Nephron progenitor cell (in vitro differentiated cells): Measurements from ENCODE around the gene ZBTB45.
A peak's percentile ranks its signal among the peaks of the same experiment; 100 is the strongest.
"Not testable (repeated sequence)": the region's sequence is repeated elsewhere in the genome, so short reads cannot be mapped to it uniquely, and the experiment has no call there.

Experiments
- DNase-seq: peaks from one replicate; pipeline ENCODE4 v3.0.0; 2021
- H3K27ac Mint-ChIP-seq: 2 replicates; pipeline ENCODE4 v1.8.0; 2021; ENCODE audit warnings: mild to moderate bottlenecking, moderate library complexity, mixed read lengths
- H3K27me3 Mint-ChIP-seq: 2 replicates; pipeline ENCODE4 v1.8.0; 2021; ENCODE audit warnings: mild to moderate bottlenecking, low read depth, mixed read lengths; ENCODE audit not compliant: poor library complexity
- H3K36me3 Mint-ChIP-seq: 2 replicates; pipeline ENCODE4 v1.8.0; 2021; ENCODE audit warnings: low read depth, mixed read lengths
- H3K4me1 Mint-ChIP-seq: 2 replicates; pipeline ENCODE4 v1.8.0; 2021; ENCODE audit warnings: mixed read lengths
- H3K4me3 Mint-ChIP-seq: 2 replicates; pipeline ENCODE4 v1.8.0; 2021; ENCODE audit warnings: mild to moderate bottlenecking, moderate library complexity, mixed read lengths
- H3K9me3 Mint-ChIP-seq: 2 replicates; pipeline ENCODE4 v1.8.0; 2021; ENCODE audit warnings: mild to moderate bottlenecking, moderate library complexity, mixed read lengths
- TF ChIP-seq, protein P1 (sequence below): fragments of 200-600 bp; sonication (generic); IDR thresholded peaks from 2 replicates; pipeline ENCODE4 v1.5.0; 2021; ENCODE audit warnings: antibody characterized with exemption

ZBTB45 gene

DNA sequence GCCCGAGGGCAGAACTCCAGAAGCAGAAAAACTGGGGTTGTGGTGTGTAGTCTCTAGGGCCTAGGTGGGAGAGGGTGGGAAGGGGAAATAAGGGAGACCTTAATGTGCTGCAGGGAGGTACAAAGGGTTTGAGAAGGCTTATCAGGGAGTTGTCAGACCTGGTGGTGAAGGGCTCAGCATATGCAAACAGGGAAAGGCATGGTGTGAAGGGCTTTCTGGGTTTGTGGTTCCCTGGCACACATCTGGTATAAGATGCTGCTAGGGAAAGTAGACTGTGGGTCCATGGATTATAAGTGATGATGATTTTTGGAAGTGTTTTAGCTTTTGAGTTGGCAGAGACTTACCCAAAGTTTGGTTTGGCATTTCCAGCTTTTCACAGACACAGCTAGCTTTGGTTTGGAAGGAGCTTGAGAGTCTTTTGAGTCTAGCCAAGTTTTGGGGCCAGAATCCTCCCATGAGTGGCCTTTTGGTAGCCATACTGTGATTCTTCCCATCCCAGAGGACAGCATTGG is 26.5 kb upstream of the ZBTB45 start:
- Mint-ChIP-seq H3K4me1 (peaks cover 28% of the 10 kb centered on the region), H3K36me3 (peaks cover 41% of the 10 kb centered on the region), H3K27ac (peak overlapping the region; percentile 96), H3K27me3 (peaks cover 34% of the 10 kb centered on the region), H3K9me3 (no peaks in the 10 kb centered on the region), H3K4me3 (peak overlapping the region; percentile 98)
- TF ChIP-seq, protein P1, sequence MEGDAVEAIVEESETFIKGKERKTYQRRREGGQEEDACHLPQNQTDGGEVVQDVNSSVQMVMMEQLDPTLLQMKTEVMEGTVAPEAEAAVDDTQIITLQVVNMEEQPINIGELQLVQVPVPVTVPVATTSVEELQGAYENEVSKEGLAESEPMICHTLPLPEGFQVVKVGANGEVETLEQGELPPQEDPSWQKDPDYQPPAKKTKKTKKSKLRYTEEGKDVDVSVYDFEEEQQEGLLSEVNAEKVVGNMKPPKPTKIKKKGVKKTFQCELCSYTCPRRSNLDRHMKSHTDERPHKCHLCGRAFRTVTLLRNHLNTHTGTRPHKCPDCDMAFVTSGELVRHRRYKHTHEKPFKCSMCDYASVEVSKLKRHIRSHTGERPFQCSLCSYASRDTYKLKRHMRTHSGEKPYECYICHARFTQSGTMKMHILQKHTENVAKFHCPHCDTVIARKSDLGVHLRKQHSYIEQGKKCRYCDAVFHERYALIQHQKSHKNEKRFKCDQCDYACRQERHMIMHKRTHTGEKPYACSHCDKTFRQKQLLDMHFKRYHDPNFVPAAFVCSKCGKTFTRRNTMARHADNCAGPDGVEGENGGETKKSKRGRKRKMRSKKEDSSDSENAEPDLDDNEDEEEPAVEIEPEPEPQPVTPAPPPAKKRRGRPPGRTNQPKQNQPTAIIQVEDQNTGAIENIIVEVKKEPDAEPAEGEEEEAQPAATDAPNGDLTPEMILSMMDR: no peak
- DNase-seq: no peak

DNA sequence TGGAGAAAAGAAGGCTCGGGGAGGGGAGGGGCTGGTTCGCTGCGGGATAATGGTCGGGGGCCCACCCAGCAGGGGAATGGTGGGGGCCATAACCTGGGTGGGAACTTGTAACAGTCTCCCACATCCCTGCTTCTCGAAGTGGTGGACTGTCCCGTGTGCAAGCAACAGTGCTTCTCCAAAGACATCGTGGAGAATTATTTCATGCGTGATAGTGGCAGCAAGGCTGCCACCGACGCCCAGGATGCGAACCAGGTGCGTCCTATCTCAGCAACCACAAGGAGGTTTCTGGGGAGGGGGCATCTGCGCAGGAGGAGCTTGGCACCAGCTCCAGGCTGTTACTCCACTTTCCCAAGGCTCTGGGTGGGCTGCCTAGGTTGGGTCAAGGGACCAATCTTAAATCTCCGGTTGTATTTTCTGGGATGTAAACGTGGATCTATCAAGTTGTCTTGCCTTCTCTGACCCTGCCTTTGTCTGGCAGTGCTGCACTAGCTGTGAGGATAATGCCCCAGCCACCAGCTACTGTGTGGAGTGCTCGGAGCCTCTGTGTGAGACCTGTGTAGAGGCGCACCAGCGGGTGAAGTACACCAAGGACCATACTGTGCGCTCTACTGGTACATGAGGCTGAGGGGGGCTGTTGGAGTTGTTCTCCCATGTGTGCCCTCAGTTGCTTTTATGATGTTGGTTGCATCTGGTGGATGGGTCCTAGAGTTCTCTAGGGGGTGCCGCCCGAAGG is 25.8 kb upstream of the ZBTB45 start:
- Mint-ChIP-seq H3K4me1 (peaks cover 28% of the 10 kb centered on the region), H3K9me3 (no peaks in the 10 kb centered on the region), H3K27ac (peak overlapping the region; percentile 96), H3K27me3 (peaks cover 32% of the 10 kb centered on the region), H3K36me3 (peaks cover 35% of the 10 kb centered on the region), H3K4me3 (peak overlapping the region; percentile 98)
- DNase-seq: no peak
- TF ChIP-seq, protein P1: no peak

DNA sequence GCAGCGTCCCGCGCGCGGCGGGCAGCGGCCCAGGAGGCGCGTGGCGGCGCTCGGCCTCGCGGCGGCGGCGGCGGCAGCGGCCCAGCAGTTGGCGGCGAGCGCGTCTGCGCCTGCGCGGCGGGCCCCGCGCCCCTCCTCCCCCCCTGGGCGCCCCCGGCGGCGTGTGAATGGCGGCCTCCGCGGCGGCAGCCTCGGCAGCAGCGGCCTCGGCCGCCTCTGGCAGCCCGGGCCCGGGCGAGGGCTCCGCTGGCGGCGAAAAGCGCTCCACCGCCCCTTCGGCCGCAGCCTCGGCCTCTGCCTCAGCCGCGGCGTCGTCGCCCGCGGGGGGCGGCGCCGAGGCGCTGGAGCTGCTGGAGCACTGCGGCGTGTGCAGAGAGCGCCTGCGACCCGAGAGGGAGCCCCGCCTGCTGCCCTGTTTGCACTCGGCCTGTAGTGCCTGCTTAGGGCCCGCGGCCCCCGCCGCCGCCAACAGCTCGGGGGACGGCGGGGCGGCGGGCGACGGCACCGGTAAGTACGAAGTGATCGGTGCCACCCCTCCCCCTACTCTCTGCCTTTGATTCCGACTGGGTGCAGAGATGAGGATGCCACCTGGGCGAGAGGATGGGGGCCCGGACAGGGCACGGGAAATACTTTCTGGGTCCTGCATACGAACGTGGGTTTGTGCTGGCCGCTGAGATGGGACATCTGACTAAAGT is 25.1 kb upstream of the ZBTB45 start:
- Mint-ChIP-seq H3K4me1 (peaks cover 28% of the 10 kb centered on the region), H3K4me3 (peak overlapping the region; percentile 98), H3K36me3 (peaks cover 30% of the 10 kb centered on the region), H3K9me3 (no peaks in the 10 kb centered on the region), H3K27me3 (peaks cover 39% of the 10 kb centered on the region), H3K27ac (peak overlapping the region; percentile 96)
- TF ChIP-seq, protein P1: no peak
- DNase-seq: peak; percentile 83

DNA sequence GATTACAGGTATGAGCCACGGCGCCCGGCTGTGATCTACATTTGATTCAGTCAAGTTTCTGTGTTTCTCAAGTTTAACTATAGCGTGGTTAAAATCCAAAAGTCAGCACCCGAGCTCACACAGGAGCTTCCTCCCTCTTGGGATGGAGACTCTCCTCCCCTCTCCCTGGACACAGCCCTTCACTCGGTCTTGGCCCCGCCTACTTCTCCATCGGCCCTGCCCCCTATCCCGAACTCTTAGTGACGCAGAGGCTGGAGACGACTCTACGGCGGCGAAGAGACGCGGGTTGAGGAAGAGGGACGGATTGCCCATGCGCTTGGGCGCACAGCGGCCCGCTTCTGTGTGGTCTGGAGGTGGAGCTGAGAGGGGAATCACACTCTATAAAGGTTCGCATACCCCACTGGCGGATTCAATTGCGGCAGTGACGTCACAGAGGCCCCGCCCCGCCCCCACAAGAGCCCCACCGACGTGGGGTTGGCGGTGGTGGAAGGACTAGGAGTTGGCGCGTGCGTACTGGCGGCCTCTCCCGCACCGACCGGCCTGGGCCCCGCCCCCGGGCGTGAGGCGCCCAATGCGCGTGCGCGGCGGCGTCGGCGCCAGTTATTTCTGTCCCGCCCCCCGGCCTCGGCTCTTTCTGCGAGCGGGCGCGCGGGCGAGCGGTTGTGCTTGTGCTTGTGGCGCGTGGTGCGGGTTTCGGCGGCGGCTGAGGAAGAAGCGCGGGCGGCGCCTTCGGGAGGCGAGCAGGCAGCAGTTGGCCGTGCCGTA is 24.4 kb upstream of the ZBTB45 start, which contains the start of gene TRIM28:
Gene TRIM28, plus strand, starts transcription at position 239 of the 765 bp plus-strand sequence. CDS start 694 bp downstream, outside the sequence.
- Mint-ChIP-seq H3K4me3 (peak within 1 kb of the TSS; percentile 98), H3K9me3 (no peaks in the 10 kb centered on the region), H3K27me3 (peaks cover 46% of the 10 kb centered on the region), H3K27ac (peak within 1 kb of the TSS; percentile 99), H3K36me3 (peaks cover 30% of the 10 kb centered on the region), H3K4me1 (peaks cover 28% of the 10 kb centered on the region)
- peak; percentile 100 for DNase-seq
- TF ChIP-seq, protein P1: no peak

DNA sequence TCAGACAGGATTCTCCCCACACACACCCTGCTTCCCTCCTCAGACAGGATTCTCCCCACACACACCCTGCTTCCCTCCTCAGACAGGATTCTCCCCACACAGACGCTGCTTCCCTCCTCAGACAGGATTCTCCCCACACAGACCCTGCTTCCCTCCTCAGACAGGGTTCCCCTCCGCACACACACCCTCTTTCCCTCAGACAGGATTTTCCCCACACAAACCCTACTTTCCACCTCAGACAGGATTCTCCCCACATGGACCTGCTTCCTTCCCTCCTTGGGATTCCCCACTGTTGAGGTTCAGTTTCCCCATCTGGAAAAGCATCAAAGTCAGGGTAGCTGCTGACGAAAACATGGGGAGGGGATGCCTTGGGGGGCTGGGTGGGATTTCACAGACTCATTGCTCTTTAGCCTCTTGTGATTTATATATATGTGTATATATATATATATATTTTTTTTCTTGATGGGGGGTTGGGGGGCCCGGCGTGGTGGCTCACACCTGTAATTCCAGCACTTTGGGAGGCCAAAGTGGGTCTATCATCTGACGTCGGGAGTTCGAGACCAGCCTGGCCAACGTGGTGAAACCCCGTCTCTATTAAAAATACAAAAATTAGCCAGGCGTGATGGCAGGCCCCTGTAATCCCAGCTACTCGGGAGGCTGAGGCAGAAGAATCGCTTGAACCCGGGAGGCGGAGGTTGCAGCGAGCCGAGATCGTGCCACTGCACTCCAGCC is 23.2 kb upstream of the ZBTB45 start:
- Mint-ChIP-seq H3K36me3 (peaks cover 24% of the 10 kb centered on the region), H3K4me3 (peak overlapping the region; percentile 47), H3K27me3 (peaks cover 50% of the 10 kb centered on the region), H3K4me1 (peaks cover 28% of the 10 kb centered on the region)
- not testable (repeated sequence) for H3K9me3 Mint-ChIP-seq, DNase-seq, H3K27ac Mint-ChIP-seq

DNA sequence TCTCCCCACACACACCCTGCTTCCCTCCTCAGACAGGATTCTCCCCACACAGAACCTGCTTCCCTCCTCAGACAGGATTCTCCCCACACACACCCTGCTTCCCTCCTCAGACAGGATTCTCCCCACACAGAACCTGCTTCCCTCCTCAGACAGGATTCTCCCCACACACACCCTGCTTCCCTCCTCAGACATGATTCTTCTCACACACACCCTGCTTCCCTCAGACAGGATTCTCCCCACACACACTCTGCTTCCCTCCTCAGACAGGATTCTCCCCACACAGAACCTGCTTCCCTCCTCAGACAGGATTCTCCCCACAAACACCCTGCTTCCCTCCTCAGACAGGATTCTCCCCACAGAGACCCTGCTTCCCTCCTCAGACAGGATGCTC is 19.6 kb upstream of the ZBTB45 start:
- not testable (repeated sequence) for H3K4me3 Mint-ChIP-seq, H3K27ac Mint-ChIP-seq, H3K9me3 Mint-ChIP-seq, DNase-seq, H3K36me3 Mint-ChIP-seq
- H3K27me3 Mint-ChIP-seq: peaks cover 47% of the 10 kb centered on the region
- peaks cover 21% of the 10 kb centered on the region for H3K4me1 Mint-ChIP-seq
